Measurements from ENCODE around the gene CMTM8.
A peak's percentile ranks its signal among the peaks of the same experiment; 100 is the strongest.

The CMTM8 gene

DNA sequence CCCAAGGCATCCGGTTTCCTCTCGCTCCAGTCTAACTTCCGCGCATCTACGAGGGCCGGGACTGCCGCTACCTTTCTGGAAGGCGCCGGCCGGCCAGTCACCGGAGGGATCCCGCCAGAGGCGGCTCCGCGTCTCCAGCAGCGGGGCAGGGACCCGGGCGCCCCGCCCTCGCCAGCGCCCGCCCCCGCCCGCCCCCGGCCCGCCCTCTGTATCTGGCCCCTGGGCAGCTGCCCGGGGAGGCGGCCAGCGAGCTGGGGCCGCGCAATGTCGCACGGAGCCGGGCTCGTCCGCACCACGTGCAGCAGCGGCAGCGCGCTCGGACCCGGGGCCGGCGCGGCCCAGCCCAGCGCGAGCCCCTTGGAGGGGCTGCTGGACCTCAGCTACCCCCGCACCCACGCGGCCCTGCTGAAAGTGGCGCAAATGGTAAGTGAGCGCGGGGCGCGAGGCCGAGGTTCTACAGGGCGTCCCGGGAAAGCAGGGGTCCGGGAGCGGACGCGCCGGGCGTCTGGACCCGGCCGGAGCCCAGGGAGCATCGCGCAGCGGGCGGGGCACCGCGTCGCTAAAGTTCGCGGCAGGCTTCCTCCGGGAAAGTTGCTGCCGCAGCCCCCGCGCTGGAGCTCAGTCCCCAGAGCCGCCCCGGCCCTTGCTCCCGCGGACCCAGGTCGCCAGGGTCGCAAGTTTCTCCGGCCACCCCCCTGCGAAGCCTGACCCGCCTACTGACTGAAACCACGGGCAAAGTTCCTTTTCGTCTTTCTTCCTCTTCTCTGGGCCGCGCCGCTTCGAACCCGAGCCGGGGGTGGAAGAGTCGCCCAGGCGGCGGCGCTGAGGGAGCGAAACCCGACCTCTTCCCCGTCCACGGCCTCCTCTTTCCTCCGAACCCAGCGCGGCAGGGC lies 153.4 kb downstream of the CMTM8 start, which contains the start of gene CMTM7:
Gene CMTM7 (plus strand): TSS at position 211 of the 893 bp plus-strand sequence. CDS start 54 bp downstream, at position 265.
- H3K4me3 ChIP-seq (replicated peaks in 1 of 2; ENCODE audit: low read depth in 2 of 2, low read length in 2 of 2), result peak within 1 kb of the TSS; percentile 79 to 85
- peak; percentile 58 to 74 for DNase-seq (ENCODE audit: low read depth in 2 of 2)
- TF ChIP-seq, protein P1, sequence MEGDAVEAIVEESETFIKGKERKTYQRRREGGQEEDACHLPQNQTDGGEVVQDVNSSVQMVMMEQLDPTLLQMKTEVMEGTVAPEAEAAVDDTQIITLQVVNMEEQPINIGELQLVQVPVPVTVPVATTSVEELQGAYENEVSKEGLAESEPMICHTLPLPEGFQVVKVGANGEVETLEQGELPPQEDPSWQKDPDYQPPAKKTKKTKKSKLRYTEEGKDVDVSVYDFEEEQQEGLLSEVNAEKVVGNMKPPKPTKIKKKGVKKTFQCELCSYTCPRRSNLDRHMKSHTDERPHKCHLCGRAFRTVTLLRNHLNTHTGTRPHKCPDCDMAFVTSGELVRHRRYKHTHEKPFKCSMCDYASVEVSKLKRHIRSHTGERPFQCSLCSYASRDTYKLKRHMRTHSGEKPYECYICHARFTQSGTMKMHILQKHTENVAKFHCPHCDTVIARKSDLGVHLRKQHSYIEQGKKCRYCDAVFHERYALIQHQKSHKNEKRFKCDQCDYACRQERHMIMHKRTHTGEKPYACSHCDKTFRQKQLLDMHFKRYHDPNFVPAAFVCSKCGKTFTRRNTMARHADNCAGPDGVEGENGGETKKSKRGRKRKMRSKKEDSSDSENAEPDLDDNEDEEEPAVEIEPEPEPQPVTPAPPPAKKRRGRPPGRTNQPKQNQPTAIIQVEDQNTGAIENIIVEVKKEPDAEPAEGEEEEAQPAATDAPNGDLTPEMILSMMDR (IDR thresholded peaks at IDR 0.05; ENCODE audit: low read depth, low read length), result no peak

DNA sequence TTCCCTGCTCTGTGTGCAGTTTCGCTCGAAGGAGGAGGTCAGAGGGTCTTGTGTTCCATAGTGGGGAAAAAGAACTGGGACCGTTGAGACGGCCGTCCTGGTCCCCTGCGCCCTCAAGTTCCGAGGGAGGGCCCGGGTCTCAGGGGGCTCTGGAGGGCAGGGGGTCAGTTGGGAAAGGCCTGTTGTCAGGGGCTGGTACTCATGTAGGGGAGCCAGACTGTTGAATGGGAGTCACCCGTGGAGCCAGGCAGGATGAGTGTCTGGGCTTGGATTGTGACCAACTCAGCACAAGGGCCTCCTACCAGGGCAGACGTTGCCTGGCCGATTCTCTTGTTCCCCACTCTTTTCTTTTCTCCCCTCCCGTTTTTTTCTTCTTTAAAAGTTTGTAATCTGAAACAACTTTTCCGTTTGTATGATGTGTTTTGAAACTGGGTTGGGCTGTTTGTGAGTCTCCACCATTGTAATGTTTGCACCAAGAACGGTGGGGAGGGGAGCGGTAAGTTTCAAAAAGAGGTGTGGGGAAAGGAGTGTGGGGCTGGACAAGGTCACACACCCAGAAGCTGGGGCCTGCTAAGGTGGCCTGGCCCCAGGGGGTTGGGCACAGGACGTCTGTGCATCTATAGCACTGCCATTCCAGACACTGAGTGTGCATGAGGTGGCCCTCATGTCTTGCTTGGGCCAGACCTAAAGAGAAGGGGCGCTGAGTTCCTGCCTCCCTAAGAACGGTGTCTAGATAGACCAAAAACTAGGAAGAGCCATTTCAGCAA lies 154.2 kb downstream of the CMTM8 start:
- TF ChIP-seq, protein P1 (IDR thresholded peaks at IDR 0.05; ENCODE audit: low read depth, low read length), result no peak
- DNase-seq (ENCODE audit: low read depth in 2 of 2), result peak; percentile 78 to 81
- H3K4me3 ChIP-seq (replicated peaks in 1 of 2; ENCODE audit: low read depth in 2 of 2, low read length in 2 of 2), result peak overlapping the region; percentile 79 to 85

DNA sequence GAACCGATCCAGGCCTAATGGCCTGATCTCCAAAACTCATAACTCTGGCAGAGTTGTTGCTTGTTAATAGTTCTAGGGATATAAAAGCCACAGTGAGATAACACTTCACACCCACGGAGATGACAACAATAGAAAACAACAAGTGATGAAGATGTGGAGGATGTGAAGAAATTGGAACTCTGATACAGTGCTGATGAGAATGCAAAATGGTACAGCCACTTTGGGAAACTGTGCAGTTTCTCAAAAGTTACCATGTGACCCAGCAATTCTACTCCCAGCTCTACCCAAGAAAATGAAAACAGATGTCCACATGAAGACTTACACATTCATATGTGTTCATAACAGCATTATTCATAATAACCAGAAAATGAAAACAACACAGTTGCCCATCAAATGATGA lies 157.0 kb downstream of the CMTM8 start:
- TF ChIP-seq, protein P1 (IDR thresholded peaks at IDR 0.05; ENCODE audit: low read depth, low read length), result no peak
- peak in 1 of 2 donors; percentile 48 for DNase-seq (ENCODE audit: low read depth in 2 of 2)
- no peak overlapping the region for H3K4me3 ChIP-seq (replicated peaks in 1 of 2; ENCODE audit: low read depth in 2 of 2, low read length in 2 of 2)

DNA sequence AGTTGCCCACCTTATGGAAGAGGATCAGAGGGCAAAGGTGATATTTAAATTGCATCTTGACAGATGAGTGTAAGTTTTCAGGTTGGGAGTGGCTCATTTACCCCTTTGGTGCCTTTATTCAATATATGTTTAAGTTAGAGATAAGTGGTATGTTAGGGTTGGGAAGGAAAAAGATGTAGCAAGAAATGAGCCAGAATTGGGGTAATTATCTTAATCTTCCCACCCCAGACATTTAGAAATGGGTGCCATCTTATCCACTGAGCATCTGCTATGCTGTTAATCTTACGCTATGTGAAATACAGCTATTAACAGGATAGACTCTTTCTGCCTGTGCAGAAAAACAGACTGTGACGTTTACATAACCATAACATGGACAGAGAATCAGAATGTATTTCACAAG lies 159.5 kb downstream of the CMTM8 start:
- TF ChIP-seq, protein P1 (IDR thresholded peaks at IDR 0.05; ENCODE audit: low read depth, low read length), result no peak
- no peak for DNase-seq (ENCODE audit: low read depth in 2 of 2)
- no peak overlapping the region for H3K4me3 ChIP-seq (replicated peaks in 1 of 2; ENCODE audit: low read depth in 2 of 2, low read length in 2 of 2)

DNA sequence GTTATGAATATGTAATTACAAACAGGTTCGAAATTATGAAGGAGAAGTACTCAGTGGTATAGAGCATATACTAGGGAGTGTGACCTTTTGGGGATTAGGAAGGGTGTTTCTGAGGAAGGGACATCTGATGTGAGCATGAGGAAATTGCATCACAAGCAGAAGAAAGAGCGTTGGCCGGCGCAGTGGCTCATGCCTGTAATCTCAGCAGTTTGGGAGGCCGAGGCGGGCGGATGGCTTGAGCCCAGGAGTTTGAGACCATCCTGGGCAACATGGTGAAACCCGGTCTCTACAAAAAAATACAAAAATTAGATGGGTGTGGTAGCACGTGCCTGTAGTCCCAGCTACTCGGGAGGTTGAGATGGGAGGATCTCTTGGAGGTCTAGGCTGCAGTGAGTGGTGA lies 160.1 kb downstream of the CMTM8 start:
- DNase-seq (ENCODE audit: low read depth in 2 of 2), result no peak
- TF ChIP-seq, protein P1 (IDR thresholded peaks at IDR 0.05; ENCODE audit: low read depth, low read length), result no peak
- H3K4me3 ChIP-seq (replicated peaks in 1 of 2; ENCODE audit: low read depth in 2 of 2, low read length in 2 of 2), result no peak overlapping the region

DNA sequence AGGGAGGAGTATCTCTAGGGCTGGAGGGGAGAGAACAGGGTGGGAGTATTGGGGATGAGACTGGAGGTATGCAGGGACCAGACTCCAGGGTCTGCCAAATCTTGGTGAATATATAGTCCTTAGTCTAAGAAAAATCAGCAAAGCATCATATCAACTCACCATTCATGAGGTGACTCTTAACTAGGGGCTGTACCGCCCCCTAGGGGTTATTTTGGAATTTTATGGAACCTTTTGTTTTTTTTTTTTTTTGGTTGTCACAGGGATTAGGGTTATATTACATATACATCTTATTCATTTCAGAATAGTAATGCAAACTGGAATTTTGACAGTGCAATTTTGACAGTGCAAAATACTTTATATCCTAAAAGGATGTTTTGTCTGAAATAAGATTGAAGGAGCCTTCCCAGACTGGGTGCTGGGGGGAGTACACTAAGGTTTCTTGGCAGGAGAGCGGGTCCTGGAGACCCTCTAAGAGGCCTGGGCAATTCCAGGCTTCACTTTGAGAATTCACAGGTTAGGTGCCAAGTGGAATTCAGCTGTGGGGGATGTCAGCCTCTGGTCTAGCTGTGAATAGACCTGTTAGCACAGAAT lies 160.6 kb downstream of the CMTM8 start:
- TF ChIP-seq, protein P1 (IDR thresholded peaks at IDR 0.05; ENCODE audit: low read depth, low read length), result peak; percentile 62
- H3K4me3 ChIP-seq (replicated peaks in 1 of 2; ENCODE audit: low read depth in 2 of 2, low read length in 2 of 2), result no peak overlapping the region
- peak; percentile 74 to 79 for DNase-seq (ENCODE audit: low read depth in 2 of 2)

Data from cardiac fibroblast (primary cell).